Upper lobe of right lung (tissue), 1 donor: Measurements from ENCODE around the gene SAMD4A. TPM values are rescaled to one million over a fixed set of nuclear protein-coding genes. Genes with fewer than 3 reads are reported as not detected.

Experiments used
- ATAC-seq: fragments of 200-7000 bp; cut with Tn5 transposase; one replicate; pipeline ENCODE4 v1.9.1; 2020; ENCODE audit warnings: mild to moderate bottlenecking, moderate library complexity
- DNase-seq: peaks from one replicate; pipeline ENCODE4 v3.0.0-alpha.2; 2020
- H3K27ac ChIP-seq: fragments of 200-600 bp; one replicate; pipeline ENCODE4 v1.8.0; 2022
- H3K27me3 ChIP-seq: fragments of 200-600 bp; one replicate; pipeline ENCODE4 v1.8.0; 2022; ENCODE audit warnings: mild to moderate bottlenecking
- H3K36me3 ChIP-seq: fragments of 200-600 bp; one replicate; pipeline ENCODE4 v1.8.0; 2022
- H3K4me1 ChIP-seq: fragments of 200-600 bp; one replicate; pipeline ENCODE4 v1.8.0; 2022
- H3K4me3 ChIP-seq: fragments of 200-600 bp; one replicate; pipeline ENCODE4 v1.8.0; 2022; ENCODE audit warnings: mild to moderate bottlenecking
- H3K9me3 ChIP-seq: fragments of 200-600 bp; one replicate; pipeline ENCODE4 v1.8.0; 2022
- intact Hi-C: fragments of 100-400 bp; cut with DNase I; formaldehyde crosslinking; loops from one replicate; pipeline ENCODE4 v1.11.0; 2022
- total RNA-seq: library from RNA; stranded (reverse); fragmentation: NEBNext Ultra II Directional; extraction: Animal tissue kit (Norgen Biotek cat#: 25700); gene quantifications from one replicate; pipeline ENCODE4 v1.2.1, GENCODE V29; 2021
- TF ChIP-seq, protein P1 (sequence below): fragments of 200-600 bp; IDR thresholded peaks from one replicate; pipeline ENCODE4 v1.8.0; 2022; ENCODE audit warnings: antibody characterized with exemption
- donor health status: DM: no; HTN: yes; CAD: no; lungs with severe emphysema.

The SAMD4A gene
- total RNA-seq, 1 donor from 2014 or later = 39.1 TPM

DNA sequence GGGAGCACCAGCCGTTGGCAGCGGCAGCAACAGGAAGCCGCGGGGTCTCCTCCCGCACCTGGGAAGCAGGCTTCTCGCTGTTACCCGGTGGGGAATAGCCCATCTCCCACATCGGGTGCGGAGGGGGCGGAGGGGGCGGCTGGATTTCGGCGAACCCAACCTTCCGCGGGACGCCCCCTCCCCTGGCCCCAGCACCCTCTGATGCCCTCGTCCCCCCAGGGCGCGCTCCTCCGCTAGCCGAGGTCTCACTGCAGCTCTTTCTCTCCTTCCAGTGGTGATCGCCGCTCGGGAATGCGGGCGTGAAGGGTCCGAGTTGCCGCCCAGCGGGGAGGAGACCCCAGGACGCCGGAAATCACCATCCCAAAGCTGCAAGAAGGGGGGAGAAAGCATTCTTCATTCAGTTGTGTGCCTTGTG lies 303 bp downstream of the SAMD4A start:
- Histone ChIP-seq H3K27me3 (no peaks in the 10 kb centered on the region), H3K9me3 (no peaks in the 10 kb centered on the region), H3K36me3 (no peaks in the 10 kb centered on the region), H3K4me1 (peaks cover 26% of the 10 kb centered on the region), H3K27ac (peak overlapping the region; percentile 94), H3K4me3 (peak overlapping the region; percentile 72)
- intact Hi-C loops = loop anchor here (5.0 kb wide), 1 partner anchor 205 kb away; no protein-coding TSS in a partner anchor
- TF ChIP-seq, protein P1, sequence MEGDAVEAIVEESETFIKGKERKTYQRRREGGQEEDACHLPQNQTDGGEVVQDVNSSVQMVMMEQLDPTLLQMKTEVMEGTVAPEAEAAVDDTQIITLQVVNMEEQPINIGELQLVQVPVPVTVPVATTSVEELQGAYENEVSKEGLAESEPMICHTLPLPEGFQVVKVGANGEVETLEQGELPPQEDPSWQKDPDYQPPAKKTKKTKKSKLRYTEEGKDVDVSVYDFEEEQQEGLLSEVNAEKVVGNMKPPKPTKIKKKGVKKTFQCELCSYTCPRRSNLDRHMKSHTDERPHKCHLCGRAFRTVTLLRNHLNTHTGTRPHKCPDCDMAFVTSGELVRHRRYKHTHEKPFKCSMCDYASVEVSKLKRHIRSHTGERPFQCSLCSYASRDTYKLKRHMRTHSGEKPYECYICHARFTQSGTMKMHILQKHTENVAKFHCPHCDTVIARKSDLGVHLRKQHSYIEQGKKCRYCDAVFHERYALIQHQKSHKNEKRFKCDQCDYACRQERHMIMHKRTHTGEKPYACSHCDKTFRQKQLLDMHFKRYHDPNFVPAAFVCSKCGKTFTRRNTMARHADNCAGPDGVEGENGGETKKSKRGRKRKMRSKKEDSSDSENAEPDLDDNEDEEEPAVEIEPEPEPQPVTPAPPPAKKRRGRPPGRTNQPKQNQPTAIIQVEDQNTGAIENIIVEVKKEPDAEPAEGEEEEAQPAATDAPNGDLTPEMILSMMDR = no peak
- ATAC-seq (no peak), DNase-seq (no peak)

DNA sequence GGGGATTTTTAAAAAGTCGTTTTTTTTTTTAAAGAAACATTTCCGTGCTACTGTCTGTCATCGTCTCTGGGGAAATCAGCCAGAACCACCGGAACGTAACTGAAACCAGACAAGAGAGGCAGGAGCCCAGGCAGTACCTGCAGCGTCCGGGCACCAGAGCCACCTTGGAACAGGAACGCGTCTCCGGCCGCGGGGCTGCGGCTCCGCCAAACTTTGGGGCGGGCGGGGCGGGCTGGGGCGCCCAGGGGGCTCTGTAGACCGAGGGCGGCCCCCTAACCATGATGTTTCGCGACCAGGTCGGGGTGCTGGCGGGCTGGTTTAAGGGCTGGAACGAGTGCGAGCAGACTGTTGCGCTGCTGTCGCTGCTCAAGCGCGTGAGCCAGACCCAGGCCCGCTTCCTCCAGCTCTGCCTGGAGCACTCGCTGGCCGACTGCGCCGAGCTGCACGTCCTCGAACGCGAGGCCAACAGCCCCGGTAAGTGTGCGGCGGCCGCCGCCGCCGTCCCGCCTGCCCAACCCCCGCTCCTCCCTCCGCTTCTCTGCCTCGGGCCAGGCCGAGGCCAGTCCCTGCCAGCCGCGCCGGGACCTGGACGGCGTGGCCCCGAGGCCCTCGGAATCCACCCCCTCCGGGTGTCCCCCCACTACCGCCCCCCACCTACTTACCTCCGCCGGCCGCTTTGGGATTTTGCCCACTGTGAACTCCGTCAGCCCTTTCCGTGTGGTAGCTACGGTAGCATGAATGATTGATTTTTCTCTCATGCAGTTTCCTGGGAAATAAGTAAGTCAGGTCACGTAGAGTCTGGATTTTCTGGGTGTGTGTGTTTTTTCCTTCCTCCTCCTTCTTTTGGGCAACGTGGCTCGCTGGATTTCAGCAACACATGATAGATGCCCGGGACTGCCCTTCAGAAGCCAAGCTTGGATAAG lies 972 bp downstream of the SAMD4A start:
- Histone ChIP-seq H3K27me3 (no peaks in the 10 kb centered on the region), H3K9me3 (peaks cover 6% of the 10 kb centered on the region), H3K36me3 (no peaks in the 10 kb centered on the region), H3K4me3 (peak overlapping the region; percentile 72), H3K4me1 (peaks cover 26% of the 10 kb centered on the region), H3K27ac (peak overlapping the region; percentile 94)
- peak; percentile 78 for DNase-seq
- intact Hi-C loops = loop anchor here (5.0 kb wide), 1 partner anchor 204 kb away; no protein-coding TSS in a partner anchor
- TF ChIP-seq, protein P1 = no peak
- ATAC-seq = peak; percentile 5

DNA sequence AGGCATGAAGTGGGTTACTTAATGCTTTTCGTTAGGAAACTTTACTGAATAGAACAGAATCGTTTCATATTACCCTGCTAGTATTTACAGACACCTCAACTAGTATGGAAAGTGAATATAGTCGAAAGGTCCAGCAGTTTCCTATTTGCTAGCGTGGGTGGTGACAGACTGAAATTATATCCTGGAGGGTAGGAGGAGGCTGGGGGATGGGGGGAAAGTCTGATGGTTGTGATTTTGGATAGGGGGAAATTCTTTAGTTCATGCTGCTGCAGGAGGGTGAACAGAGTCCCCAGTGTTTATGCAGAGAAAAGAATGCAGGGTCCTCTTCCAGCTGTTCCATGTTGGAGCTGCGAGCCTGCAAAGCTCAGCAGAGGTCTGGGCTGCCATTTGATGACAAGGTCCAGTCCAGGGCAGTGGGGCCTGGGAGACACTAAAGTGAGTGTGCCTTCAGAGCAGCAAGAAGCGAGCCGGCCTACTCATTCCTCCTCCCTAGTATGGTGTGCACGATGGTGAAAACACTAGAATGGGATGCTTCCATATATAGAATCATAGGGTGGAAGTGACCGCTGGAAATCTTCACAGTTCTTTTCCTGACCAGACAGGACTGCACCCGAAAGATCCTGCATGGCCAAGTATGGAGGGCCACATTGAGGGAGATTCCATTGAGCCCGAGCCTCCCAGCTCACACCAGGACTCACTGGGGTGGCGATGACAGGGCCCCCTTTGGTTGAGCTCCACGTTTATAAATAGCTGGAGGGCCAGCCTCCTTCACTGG lies 2.1 kb downstream of the SAMD4A start:
- TF ChIP-seq, protein P1 = no peak
- intact Hi-C loops = loop anchor here (5.0 kb wide), 1 partner anchor 203 kb away; no protein-coding TSS in a partner anchor
- no peak overlapping the region for H3K27ac ChIP-seq

DNA sequence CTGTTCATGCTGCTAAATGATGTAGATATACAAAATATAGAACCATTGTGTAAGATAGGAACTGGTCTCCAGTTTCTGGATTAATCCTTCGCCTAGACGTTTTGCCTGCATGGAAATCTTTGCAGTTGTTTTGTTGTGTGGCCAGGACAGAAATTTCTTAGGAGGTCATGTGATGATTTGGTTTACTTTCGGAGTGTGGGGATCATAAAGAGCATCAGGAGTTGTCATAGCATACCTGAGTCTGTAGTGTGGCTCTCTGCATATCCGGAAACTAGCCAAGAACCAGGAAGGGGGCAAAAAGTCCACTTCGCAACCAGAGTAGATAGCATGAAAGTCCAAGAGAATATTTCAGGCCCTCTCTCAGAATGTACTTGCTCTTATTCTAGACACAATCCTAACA lies 3.1 kb downstream of the SAMD4A start:
- Histone ChIP-seq H3K27ac (no peak overlapping the region), H3K4me1 (peaks cover 19% of the 10 kb centered on the region), H3K27me3 (no peaks in the 10 kb centered on the region), H3K36me3 (no peaks in the 10 kb centered on the region), H3K9me3 (peaks cover 7% of the 10 kb centered on the region), H3K4me3 (no peak overlapping the region)
- ATAC-seq (no peak), DNase-seq (no peak)
- TF ChIP-seq, protein P1 = no peak
- intact Hi-C loops = loop anchor here (5.0 to 10.0 kb wide), 2 partner anchors 75 to 122 kb away; no protein-coding TSS in a partner anchor

More for the DNA sequence above, 2.1 kb downstream of the SAMD4A start:
- Histone ChIP-seq H3K9me3 (peaks cover 7% of the 10 kb centered on the region), H3K4me1 (peaks cover 26% of the 10 kb centered on the region), H3K4me3 (peak overlapping the region; percentile 72), H3K36me3 (no peaks in the 10 kb centered on the region), H3K27me3 (no peaks in the 10 kb centered on the region)
- ATAC-seq (no peak), DNase-seq (no peak)

DNA sequence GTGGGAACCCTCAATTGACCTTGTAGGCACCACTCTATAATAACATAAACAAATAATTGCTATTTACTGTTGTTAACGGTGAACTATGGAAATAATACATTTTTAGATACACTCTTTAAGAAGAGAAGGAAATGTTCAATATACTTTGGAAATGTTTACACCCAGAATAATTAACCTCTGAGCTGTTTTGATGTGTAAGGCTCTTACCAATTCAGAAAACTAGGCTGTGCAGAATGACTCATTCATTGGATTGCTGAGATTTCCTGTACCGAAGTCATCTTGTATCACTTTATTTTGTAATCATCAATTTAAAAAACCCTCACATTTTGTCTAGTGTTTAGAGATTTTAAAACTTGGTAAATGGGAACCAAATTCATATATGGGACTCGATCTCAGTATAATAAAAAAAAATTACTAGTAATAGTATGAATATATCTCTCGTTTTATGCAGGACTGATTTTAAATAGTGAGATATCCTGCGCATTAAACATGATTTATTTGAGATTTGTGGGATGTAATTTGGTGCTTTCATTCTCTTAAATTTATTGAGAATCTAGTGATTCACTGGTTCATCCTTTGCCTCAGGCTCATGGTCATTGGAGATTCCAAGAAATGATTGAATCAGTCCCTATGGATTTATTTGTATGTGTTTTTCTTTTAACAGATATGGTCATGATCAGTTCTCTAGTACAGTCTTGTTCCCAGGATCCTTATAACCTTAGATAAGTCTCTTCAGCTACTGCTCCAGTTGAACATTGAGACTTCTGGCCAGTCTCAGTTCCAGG lies 3.9 kb downstream of the SAMD4A start:
- intact Hi-C loops = loop anchor here (5.0 to 10.0 kb wide), 2 partner anchors 74 to 121 kb away; no protein-coding TSS in a partner anchor
- no peak overlapping the region for H3K4me3 ChIP-seq
- no peak for ATAC-seq
- no peaks in the 10 kb centered on the region for H3K36me3 ChIP-seq
- peaks cover 19% of the 10 kb centered on the region for H3K4me1 ChIP-seq
- H3K27me3 ChIP-seq = no peaks in the 10 kb centered on the region
- H3K27ac ChIP-seq = no peak overlapping the region
- H3K9me3 ChIP-seq = peaks cover 7% of the 10 kb centered on the region
- TF ChIP-seq, protein P1 = no peak
- DNase-seq = no peak
